Uterus (tissue), 2 donors: ENCODE measurements around the gene MARCKSL1.

Source experiments
- POLR2A ChIP-seq, 2 donors: fragments of 450-650 bp; IDR thresholded peaks; one replicate each; pipeline ENCODE4 v1.6.1; 2016; ENCODE audit warnings: antibody characterized with exemption in 2 of 2, mild to moderate bottlenecking in 1 of 2, moderate library complexity in 1 of 2
- TF ChIP-seq, protein P1 (sequence below), 4 experiments: fragments of 200-600 bp in 2 of 4; fragments of 450-650 bp in 2 of 4; sonication (generic) in 2 of 4; IDR thresholded peaks; one replicate each; pipeline ENCODE4 v1.5.1; 2016 to 2019; ENCODE audit warnings: antibody characterized with exemption in 4 of 4, mild to moderate bottlenecking in 2 of 4, moderate library complexity in 1 of 4

DNA sequence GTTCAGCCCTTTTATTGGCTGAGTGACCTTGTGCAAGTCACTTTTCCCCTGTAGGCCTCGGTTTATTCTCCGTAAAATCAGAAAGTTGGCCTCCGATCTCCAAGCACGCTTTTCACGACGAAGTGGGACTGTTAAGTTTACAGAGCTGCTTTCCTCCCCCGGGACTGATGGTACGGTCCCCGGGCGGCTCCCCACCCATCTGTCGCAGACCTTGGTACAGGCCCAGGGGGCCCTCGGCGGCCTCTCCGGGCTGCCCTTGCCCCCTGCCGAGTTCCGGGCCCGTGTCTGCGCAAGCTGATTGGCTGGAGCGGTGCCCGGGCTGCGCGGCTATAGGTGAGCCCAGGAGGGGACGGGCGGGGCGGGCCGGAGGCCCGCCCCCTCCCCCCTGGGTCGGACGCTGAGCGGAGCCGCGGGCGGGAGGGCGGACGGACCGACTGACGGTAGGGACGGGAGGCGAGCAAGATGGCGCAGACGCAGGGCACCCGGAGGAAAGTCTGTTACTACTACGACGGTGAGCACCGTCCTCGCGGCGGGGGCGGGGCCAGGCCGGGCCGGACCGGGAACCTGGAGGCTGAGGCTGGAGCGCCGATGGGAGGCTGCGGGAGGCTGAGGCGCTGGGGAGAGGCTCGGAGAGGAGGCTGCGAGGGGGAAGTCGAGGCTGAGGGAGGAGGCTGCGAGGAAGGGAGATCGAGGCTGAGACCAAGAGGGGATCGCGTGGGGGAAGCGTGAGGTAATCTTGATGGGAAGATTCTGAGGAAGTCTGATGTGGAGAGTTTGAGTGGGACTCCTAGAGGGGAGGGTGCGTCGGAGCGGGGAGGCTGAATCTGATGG lies 44.1 kb downstream of the MARCKSL1 start, which contains the start of gene HDAC1:
- peak; percentile 25 to 49 for TF ChIP-seq POLR2A (IDR thresholded peaks at IDR 0.05)
- TF ChIP-seq, protein P1, sequence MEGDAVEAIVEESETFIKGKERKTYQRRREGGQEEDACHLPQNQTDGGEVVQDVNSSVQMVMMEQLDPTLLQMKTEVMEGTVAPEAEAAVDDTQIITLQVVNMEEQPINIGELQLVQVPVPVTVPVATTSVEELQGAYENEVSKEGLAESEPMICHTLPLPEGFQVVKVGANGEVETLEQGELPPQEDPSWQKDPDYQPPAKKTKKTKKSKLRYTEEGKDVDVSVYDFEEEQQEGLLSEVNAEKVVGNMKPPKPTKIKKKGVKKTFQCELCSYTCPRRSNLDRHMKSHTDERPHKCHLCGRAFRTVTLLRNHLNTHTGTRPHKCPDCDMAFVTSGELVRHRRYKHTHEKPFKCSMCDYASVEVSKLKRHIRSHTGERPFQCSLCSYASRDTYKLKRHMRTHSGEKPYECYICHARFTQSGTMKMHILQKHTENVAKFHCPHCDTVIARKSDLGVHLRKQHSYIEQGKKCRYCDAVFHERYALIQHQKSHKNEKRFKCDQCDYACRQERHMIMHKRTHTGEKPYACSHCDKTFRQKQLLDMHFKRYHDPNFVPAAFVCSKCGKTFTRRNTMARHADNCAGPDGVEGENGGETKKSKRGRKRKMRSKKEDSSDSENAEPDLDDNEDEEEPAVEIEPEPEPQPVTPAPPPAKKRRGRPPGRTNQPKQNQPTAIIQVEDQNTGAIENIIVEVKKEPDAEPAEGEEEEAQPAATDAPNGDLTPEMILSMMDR (IDR thresholded peaks at IDR 0.05): peak in 1 of 4 experiments; percentile 1
